Activated T-cell treated with anti-CD3 and anti-CD28 coated beads for 1 hour (primary cell): ENCODE data around the gene DENND5A.

Source experiments
- DNase-seq: peaks from one replicate; pipeline ENCODE4 v3.0.0-alpha.2; 2020; ENCODE audit warnings: low read depth

Gene DENND5A

GRCh38 chr11:9265211-9266131 lies at the start of gene DENND5A:
TSS of gene DENND5A (minus strand) at chr11:9265350. CDS start at chr11:9265069, 281 bp downstream.
- DNase-seq: peak; percentile 48

- DNase-seq: peak; percentile 99
Measured at GRCh38 chr11:9314291-9315077, 49.3 kb upstream of the DENND5A start, which contains the start of gene TMEM41B. TSS of gene TMEM41B (minus strand) at chr11:9314593. CDS start at chr11:9314441, 152 bp downstream.

DNA sequence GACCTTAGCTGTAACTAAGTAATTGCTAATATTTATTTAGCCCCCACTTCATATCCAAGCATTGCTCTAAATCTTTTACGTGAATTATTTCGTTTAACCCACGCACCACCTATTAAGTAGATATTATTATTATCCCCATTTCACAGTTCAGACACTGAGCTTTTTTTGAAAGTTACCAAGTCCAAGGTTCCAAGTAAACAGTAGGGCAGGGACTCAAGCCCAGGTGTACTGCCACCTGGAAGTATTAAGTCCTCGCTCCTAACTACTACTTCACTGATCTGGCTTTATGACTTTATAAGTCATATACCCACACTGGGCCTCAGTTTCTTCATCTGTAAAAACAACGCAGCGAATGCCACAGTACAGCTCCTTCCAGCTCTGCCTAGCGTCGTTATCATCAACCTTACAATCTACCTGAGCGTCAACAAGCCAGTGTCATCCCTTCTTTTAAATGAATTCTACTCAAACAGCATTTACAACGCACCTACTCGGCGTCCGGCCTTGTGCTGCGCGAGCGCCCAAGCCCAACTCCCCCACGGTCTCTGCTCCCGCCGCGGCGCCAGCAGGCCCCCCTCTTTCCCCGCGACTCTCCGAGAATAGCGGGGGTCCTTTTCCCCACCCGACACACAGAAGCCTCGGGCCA lies 48.6 kb upstream of the DENND5A start:
- peak; percentile 2 for DNase-seq

- DNase-seq: no peak
Measured at GRCh38 chr11:9310485-9311090, 45.4 kb upstream of the DENND5A start.

DNA sequence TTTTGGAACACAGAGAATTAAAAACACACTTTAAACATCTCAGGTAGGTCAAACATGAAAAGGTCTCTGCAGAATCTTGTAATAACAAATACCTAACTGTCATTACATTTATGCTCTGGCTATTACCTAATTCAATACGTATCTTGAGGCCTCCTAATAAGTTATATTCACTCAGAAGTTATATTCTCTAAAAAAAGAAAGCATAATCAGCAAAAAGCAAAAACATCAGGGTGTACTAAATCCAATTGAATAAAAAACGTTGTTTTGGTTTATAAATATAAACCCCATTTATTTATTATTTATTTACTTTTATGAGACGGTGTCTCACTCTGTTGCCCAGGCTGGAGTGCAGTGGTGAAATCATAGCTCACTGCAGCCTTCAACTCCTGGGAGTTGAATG lies 39.0 kb upstream of the DENND5A start:
- DNase-seq: no peak

DNA sequence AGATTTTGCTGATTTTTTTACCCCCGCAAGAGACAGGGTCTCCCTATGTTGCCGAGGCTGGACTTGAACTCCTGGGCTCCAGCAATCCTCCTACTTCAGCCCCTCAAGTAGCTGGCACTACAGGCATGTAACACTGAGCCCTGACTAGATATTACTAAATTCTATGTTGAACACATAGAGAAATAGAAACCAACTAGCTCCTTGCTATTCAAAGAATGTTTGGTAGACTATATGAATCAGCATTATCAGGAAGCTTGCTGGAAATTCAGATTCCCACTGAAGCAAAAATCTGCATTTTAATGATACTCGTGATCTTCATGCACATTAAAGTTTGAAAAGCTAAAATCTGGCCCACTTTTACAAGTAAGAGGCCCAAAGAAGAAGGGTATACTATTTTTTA lies 37.3 kb upstream of the DENND5A start:
- DNase-seq: no peak

GRCh38 chr11:9301720-9302119 lies 36.6 kb upstream of the DENND5A start:
- DNase-seq: no peak

DNA sequence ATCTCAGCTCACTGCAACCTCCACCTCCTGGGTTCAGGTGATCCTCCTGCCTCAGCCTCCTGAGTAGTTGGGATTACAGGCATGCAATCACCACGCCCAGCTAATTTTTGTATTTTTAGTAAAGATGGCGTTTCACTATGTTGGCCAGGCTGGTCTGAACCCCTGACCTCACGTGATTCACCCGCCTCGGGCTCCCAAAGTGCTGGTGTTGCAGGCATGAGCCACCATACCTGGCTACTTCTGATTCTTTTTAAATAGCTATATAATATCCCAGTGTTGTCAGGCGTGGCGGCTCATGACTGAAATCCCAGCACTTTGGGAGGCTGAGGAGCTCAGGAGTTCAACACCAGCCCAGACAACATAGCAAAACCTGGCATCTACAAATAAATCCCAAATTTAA lies 28.5 kb upstream of the DENND5A start:
- DNase-seq: no peak

DNA sequence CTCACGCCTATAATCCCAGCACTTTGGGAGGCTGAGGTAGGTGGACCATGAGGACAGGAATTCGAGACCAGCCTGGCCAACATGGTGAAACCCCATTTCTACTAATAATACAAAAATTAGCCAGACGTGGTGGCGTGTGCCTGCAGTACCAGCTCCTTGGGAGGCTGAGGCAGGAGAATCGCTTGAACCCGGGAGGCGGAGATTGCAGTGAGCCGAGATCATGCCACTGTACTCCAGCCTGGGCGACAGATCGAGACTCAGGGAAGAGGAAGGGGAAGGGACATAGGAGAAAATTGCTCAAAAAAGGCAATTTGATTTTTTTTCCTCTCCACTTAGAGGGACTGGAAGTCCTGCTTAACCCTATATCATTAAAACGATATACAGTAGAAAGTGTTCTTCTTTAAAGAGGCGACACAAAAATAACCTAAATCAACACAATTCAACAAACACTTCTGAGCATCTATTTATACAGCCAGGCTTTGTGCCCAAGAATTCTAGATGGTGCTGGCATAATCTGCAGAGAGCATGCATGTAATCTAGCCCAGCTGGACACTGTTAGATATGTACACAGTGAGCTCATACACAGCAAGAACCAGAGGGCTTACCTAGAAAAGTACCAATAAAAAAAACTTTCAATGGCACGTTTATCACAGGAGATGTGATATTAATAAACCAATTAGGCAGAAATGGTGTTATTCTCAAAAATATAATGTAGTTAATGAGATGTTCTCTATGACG lies 20.9 kb upstream of the DENND5A start:
- DNase-seq: no peak

- DNase-seq: peak; percentile 28
Measured at GRCh38 chr11:9280655-9281301, 15.6 kb upstream of the DENND5A start.

GRCh38 chr11:9277176-9277575 lies 12.0 kb upstream of the DENND5A start:
- no peak for DNase-seq

GRCh38 chr11:9276571-9276970 lies 11.4 kb upstream of the DENND5A start:
- DNase-seq: no peak

GRCh38 chr11:9274499-9275258 lies 9.5 kb upstream of the DENND5A start:
- no peak for DNase-seq

DNA sequence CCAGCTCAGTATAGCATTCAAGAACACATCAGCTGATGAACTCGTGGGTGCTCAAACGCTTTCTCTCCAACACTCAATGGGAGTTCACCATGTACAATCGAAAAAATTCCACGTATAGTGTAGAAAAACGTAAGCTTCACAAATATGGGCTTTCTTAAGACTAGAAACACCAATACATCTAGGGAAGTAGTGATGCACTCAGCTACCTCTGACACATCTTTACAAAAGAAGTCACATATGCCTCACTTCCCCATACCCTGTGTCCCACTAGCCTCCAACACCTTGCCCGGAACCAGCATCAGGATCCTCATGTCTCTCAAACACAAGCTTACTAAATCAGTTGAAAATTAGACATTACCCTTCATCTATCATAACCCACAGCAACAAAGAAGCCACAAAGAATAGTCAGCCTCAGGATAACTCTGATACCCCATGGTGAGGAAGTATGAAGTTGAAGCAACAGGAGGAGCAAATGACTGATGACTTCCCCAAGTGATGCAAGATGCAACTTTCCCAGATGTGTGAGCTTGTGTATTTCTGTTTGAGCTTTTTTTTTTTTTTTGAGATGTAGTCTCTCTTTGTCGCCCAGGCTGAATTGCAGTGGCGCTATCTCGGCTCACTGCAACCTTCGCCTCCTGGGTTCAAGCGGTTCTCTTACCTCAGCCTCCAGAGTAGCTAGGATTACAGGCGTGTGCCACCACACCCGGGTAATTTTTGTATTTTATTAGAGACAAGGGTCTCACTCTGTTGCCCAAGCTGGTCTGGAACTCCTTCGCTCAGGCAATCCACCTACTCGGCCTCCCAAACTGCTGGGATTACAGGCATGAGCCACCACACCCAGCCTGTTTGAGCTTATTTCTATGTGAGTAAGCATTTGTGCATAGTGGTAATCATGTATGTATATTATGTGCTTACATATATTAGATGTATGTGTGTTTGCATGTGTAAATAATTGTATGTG lies 8.5 kb upstream of the DENND5A start:
- DNase-seq: no peak

GRCh38 chr11:9269492-9270013 lies 4.4 kb upstream of the DENND5A start:
- DNase-seq: no peak

GRCh38 chr11:9267680-9268079 lies 2.5 kb upstream of the DENND5A start:
- no peak for DNase-seq

DNA sequence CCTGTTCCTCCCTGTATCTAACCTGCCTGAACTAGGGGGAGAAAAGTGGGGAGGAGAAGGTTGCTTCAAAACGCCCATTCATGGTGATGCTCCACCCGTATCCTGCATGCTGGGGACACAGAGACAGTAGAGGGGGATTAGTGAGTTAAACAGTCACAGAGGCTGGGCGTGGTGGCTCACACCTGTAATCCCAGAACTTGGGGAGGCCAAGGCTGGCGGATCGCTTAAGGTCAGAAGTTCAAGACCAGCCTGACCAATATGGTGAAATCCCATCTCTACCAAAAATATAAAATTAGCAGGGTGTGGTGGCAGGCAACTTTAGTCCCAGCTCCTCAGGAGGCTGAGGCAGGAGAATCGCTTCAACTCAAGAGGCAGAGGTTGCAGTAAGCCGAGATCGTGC lies 1.8 kb upstream of the DENND5A start:
- DNase-seq: no peak

DNA sequence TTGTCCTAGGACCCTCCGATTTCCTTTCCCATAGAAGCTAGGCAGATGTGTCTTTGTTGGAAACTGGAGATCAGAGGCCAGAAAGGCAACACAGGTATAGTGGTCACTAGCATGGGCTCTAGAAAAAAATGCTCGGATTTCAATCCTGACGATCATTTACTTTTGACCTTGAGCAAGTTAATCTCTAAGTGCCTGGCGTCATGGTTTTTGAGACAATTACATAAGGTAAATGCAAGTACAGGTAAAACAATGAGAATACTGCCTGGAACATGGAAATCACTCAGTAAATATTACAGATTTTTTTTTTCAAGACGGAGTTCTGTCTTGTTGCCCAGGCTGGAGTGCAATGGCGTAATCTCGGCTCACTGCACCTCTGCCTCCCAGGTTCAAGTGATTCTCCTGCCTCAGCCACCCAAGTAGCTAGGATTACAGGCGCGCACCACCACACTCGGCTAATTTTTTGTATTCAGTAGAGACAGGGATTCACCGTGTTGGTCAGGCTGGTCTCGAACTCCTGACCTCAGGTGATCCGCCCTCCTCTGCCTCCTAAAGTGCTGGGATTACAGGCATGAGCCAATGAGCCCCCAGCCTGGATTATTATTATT lies 1.1 kb upstream of the DENND5A start:
- DNase-seq: no peak
